NT2/D1 (cell line): ENCODE results near the gene CHD1.

Source experiments
- SUZ12 ChIP-seq: IDR thresholded peaks from 2 replicates; pipeline ENCODE4 v1.6.1; 2011; ENCODE audit not compliant: insufficient read length, insufficient read depth; ENCODE audit errors: extremely low read depth
- YY1 ChIP-seq: IDR thresholded peaks from 2 replicates; pipeline ENCODE4 v1.6.1; 2011; ENCODE audit not compliant: insufficient read length, insufficient read depth
- ZNF274 ChIP-seq: IDR thresholded peaks from 2 replicates; pipeline ENCODE4 v1.6.1; 2011; ENCODE audit warnings: mild to moderate bottlenecking, low read depth, low read length

GRCh38 chr5:98964621-98965020 is 35.8 kb upstream of the CHD1 start:
- TF ChIP-seq SUZ12 (no peak), YY1 (no peak), ZNF274 (no peak)
